ENCODE measurements around the gene BNIPL.
A peak's percentile ranks its signal among the peaks of the same experiment; 100 is the strongest.

BNIPL gene, protein sequence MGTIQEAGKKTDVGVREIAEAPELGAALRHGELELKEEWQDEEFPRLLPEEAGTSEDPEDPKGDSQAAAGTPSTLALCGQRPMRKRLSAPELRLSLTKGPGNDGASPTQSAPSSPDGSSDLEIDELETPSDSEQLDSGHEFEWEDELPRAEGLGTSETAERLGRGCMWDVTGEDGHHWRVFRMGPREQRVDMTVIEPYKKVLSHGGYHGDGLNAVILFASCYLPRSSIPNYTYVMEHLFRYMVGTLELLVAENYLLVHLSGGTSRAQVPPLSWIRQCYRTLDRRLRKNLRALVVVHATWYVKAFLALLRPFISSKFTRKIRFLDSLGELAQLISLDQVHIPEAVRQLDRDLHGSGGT

DNA sequence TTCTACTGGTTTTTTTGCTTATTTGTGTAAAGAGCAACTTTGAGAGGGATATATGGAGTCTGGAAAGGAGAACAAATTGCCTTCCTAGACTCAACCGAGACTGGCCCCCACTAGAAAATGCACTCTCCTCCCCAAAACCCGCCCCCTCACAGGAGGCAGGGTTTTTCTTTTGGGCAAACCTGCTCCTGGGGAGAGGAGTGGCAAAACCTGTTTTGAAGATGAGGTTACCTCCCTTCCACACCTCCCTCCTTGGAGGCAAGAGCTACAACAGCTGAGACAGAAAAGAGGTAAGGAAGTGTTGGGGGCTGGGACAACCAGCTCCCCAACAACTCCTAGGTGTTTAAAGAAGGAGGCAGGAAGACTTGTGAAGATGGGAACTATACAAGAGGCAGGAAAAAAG, at the start of gene BNIPL:
TSS of gene BNIPL (plus strand) at position 231 of the 400 bp plus-strand sequence. CDS start at position 371, 140 bp downstream.
- no peak for DNase-seq

- DNase-seq, result no peak
Measured at GRCh38 chr1:150987924-150988323, 48.5 kb upstream of the BNIPL start.

- DNase-seq, result no peak
Measured at GRCh38 chr1:150992626-150993025, 43.8 kb upstream of the BNIPL start.

DNA sequence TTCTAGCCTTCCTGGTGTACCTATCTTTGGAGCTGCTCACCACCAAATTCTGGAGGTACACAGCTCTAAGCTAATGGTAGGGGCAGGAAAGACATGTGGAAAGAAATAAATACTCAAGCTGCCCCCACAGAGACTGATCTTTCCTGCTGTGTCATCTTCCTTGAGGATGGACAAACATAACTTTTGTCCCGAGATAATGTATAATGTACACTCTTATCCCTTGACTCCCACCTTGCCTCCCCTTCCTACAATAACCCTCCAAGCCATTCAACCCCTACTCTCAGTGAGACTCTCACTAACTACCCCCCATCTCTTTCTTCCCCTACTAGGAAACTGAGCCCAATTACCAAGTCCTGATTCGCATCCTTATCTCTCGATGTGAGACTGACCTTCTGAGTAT, 42.1 kb upstream of the BNIPL start:
- no peak for DNase-seq

GRCh38 chr1:150995460-150995859, 40.9 kb upstream of the BNIPL start:
- DNase-seq, result no peak

GRCh38 chr1:150995896-150996295, 40.5 kb upstream of the BNIPL start:
- DNase-seq, result no peak

DNA sequence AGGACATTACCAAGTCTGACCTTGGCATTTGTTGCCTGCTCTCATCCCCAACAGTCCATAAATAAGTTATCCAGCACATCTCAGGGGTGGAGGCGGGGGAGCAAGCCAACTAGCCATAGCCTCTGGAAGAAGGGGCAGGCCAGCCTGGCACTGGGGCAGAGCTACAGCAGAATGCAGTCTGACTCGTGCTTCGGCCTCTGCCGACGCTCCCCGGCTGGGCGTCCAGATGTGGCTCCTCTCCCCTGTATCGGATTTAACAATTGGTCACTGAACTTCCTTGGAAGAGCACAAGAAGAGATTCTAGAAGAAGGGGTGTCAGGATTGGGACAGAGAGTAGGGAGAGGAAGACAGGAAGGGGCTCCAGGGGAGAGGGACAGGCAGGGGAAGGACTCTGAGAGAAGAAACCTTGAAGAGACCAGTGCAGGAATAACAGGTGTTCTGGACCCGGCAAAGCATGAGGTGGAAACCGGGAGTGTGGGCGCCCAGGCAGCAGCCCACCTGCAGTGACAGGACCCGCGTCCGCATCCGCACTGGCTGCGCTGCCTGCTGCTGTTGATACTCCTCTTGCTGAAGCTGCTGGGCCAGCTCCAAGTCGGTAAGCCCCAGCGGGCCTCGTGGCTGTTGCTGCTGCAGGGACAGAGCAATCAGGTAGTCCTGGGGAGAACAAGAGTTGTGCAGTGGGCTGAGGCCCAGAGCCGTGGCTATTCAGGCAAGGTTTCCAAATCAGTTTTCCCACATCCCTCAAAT, 39.1 kb upstream of the BNIPL start:
- no peak for DNase-seq

DNA sequence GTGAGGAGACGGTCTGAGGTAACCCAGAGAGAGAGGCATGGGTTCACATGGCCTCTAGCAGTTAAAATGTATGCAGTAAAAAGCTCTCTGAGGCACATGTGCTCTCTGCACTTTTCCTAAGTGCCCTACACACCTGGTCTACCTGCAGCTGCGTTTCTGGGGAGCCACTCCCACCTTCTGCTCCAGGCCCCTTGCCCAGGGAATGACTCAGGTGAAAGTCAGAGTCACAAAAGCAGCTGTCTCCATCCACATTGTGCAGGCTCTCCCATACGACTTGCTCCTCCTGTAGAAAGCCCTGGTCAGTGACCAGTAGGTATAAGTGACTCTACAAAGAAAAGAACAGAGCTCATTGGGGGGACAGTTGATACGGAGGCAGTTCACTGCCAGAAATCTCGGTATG, 38.4 kb upstream of the BNIPL start:
- DNase-seq, result no peak

GRCh38 chr1:150999051-150999674, 37.2 kb upstream of the BNIPL start:
- DNase-seq, result no peak

DNA sequence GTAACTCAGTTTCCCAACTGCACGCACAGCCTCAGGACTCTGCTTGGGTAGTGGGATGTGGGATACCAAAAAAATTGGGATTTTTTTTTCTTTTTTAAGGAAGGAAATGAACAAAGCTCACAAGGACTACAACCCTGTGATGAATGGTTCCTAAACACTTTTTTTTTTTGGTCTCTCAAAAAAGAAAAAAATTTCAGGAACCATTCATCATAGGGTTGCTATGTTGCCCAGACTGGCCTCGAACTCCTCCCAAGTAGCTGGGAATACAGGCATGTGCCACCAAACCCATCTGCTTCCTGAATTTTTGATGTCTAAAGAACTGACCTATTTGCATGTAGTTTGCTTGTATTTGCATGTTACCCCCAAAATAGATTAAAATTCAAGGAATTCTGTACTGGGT, 36.5 kb upstream of the BNIPL start:
- DNase-seq, result no peak

- DNase-seq, result no peak
Measured at GRCh38 chr1:151000408-151000807, 36.0 kb upstream of the BNIPL start.

- no peak for DNase-seq
Measured at GRCh38 chr1:151001602-151002001, 34.8 kb upstream of the BNIPL start.

GRCh38 chr1:151002051-151002450, 34.3 kb upstream of the BNIPL start:
- no peak for DNase-seq

- DNase-seq, result no peak
Measured at GRCh38 chr1:151002611-151003010, 33.8 kb upstream of the BNIPL start.

- no peak for DNase-seq
Measured at GRCh38 chr1:151003180-151003579, 33.2 kb upstream of the BNIPL start.

- no peak for DNase-seq
Measured at GRCh38 chr1:151005729-151006319, 30.6 kb upstream of the BNIPL start.

- DNase-seq, result peak; percentile 44 to 59
Measured at GRCh38 chr1:151006327-151007052, 29.9 kb upstream of the BNIPL start, which contains the start of gene MINDY1. MINDY1 (minus strand) TSS chr1:151006902; CDS start chr1:151002617, 4,285 bp downstream.

- DNase-seq, result no peak
Measured at GRCh38 chr1:151007853-151008243, 28.5 kb upstream of the BNIPL start.

DNA sequence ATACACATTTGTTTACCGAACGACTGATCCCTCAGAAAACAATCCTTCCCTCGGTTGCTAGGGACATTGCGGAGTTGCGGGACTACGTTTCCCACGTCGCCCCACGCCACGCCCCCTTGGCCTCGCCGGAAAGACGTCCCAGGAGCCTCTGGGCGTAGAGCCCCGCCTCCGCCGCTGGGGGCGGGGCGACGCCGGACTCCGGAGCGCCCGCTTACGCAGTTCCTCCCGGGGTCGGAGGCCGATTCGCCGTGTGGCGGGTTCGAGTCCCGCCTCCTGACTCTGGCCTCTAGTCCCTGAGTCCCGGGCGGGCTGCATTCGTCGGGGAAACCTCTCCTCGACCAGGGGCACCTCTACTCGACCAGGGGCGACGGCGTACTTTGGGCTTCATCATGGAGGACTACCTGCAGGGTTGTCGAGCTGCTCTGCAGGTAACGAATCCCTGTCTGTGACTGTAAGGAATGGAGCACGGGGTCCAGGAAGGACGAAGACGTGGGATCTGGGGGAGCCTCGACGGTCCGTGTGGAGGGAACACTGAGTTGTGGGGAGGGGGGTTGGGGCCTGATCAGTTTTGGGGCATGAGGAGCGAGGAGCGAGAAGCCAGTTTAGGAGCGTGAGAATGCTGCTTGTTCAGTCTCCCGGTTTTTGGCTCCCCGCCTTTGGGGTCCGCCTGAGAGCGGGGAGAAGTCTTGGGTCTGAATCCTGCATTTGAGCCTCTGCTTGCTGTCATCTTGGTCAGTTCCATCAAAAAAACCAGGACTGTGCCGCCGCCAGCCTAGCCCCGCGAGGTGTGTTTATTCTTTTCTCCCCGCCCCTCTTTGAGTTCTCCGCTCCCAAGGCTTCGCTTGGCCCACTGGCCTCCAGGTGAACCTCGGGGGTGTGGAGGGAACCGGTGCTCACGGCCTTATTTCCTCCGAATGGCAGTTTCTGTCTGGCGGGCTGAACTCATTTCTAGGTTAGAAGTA, 27.9 kb upstream of the BNIPL start, which contains the start of gene PRUNE1:
TSS of gene PRUNE1 (plus strand) at position 206 of the 962 bp plus-strand sequence. CDS start at position 390, 184 bp downstream.
- peak; percentile 97 to 98 for DNase-seq

DNA sequence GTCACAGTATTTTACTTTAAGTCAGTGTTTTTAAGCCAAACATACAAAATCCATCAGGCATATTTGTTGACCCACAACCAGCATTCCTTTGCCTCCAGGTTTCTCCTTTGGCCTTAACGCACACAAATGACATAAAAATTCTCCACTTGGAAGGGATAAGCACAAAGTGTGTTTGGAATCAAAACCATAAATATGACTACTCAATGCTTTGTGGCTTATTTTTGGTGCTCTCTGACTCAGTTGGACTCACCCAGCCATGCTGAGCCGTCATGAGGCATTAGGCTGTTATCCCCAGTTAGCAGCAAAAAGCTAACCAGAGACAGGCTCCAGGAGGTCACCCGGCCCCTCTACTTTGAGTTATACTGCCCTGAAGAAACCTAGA, 27.2 kb upstream of the BNIPL start:
- peak in 1 of 2 experiments; percentile 16 for DNase-seq

DNA sequence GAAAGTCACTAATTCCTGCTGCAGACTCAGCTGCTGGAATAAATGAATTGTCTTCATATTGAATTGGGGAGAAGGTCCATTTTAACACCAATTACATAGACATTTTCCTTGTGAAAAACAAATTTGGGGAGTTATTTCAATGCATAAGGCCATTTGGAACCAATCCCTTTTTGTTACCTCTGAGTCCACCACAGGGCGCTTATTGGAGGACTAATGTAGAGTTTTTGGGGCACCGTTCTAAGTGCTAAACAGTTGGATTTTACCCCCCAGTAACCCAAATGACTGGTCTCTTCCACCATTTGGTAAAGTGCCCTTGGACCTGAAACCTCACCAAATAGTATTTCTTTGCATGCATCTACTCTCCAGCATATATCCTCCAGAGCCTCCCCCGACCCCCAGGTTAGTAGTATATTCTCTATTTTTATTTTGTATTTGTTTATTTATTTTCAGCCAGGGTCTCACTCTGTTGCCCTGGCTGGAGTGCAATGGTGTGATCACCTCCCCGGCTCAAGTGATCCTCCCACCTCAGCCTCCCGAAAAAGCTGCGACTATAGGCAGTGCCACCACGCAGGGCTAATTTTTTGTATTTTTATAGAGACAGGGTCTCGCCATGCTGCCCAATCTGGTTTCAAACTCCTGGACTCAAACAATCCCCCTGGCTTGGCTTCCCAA, 26.6 kb upstream of the BNIPL start:
- no peak for DNase-seq

Measured in activated CD4-positive, alpha-beta T cell treated with anti-CD3 and anti-CD28 coated beads, Interleukin-2, amount 50 U/mL, for 48 hours (primary cell).